22Rv1 (cell line): ENCODE measurements around the gene OXNAD1.

Experiments used
- ZFX ChIP-seq: fragments of 450-650 bp; IDR thresholded peaks from 2 replicates; pipeline ENCODE4 v1.6.1; 2017; ENCODE audit warnings: antibody characterized with exemption, borderline replicate concordance
- TF ChIP-seq, protein P1 (sequence below): fragments of 450-650 bp; IDR thresholded peaks from 2 replicates; pipeline ENCODE4 v1.5.1; 2017; ENCODE audit warnings: mild to moderate bottlenecking

DNA sequence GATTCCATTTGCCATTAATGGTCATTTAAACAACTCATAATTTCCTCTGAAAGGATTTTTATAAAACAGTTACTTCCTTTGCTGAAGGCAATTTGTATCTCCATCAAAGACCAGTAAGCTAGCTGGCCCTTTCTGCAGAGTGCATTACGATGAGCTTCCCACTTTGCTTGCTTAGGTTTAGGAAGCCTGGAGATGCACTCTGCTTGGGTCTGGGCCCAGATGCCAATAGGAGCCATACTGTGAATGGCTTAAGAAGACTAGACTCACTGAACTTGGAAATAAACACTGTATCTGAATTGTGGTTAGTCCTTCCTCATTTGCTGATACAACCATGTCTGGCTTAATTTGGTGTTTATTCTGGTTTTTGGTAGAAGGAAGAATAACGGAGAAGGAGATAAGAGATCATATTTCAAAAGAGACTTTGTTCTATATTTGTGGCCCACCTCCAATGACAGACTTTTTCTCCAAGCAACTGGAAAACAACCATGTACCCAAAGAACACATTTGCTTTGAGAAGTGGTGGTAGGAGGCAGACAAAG, 38.1 kb downstream of the OXNAD1 start:
- TF ChIP-seq, protein P1, sequence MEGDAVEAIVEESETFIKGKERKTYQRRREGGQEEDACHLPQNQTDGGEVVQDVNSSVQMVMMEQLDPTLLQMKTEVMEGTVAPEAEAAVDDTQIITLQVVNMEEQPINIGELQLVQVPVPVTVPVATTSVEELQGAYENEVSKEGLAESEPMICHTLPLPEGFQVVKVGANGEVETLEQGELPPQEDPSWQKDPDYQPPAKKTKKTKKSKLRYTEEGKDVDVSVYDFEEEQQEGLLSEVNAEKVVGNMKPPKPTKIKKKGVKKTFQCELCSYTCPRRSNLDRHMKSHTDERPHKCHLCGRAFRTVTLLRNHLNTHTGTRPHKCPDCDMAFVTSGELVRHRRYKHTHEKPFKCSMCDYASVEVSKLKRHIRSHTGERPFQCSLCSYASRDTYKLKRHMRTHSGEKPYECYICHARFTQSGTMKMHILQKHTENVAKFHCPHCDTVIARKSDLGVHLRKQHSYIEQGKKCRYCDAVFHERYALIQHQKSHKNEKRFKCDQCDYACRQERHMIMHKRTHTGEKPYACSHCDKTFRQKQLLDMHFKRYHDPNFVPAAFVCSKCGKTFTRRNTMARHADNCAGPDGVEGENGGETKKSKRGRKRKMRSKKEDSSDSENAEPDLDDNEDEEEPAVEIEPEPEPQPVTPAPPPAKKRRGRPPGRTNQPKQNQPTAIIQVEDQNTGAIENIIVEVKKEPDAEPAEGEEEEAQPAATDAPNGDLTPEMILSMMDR = no peak
- no peak for TF ChIP-seq ZFX
